Epithelial cell of proximal tubule (primary cell): Measurements from ENCODE around the gene PPP1R14C. TPM values are rescaled to one million over a fixed set of nuclear protein-coding genes. Genes with fewer than 3 reads are reported as not detected.

ENCODE experiments used
- DNase-seq: peaks from one replicate; pipeline ENCODE4 v3.0.0-alpha.2; 2011; ENCODE audit warnings: low read depth
- H3K4me3 ChIP-seq: 2 replicates; pipeline ENCODE4 v1.5.1; 2011; ENCODE audit warnings: low read depth, mild to moderate bottlenecking, low read length
- CTCF ChIP-seq: conservative IDR thresholded peaks from 2 replicates; pipeline ENCODE4 v1.5.1; 2012; ENCODE audit warnings: low read depth, mild to moderate bottlenecking, low read length
- total RNA-seq: library from RNA; depleted of rRNA; stranded (reverse); fragments of >200 nt; gene quantifications from 2 replicates; pipeline ENCODE4 v1.2.3, GENCODE V29; 2015

Gene PPP1R14C
- total RNA-seq, result 26.3 and 27.0 TPM in 2 replicates

- TF ChIP-seq CTCF, result no peak
- DNase-seq, result no peak
- peak within 1 kb of the TSS; percentile 89 for H3K4me3 ChIP-seq
These were observed at the start of gene PPP1R14C for GRCh38 chr6:150142670-150143515. PPP1R14C (plus strand) TSS chr6:150143044; CDS start chr6:150143193, 149 bp downstream.

GRCh38 chr6:150093397-150093796, 49.4 kb upstream of the PPP1R14C start:
- no peak for DNase-seq
- no peak for TF ChIP-seq CTCF
- no peak overlapping the region for H3K4me3 ChIP-seq

GRCh38 chr6:150098155-150098554, 44.7 kb upstream of the PPP1R14C start:
- TF ChIP-seq CTCF, result no peak
- DNase-seq, result no peak
- H3K4me3 ChIP-seq, result no peak overlapping the region

DNA sequence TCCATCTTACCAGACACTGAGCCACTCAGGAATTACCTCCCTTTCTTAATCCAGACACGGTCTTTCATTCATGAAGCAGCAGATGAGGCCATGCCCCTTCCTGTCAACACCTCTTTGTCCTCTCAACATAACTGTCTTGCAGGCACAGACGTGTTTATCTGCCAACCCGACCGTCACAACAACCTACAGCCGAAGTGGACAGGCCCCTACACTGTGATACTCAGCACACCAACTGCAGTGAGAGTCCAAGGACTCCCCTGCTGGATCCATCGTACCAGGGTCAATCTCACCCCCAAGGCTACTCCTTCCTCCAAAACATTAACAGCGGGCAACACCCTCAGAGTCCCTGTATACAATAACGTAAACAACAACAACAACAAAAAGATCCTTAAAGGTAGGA, 43.3 kb upstream of the PPP1R14C start:
- H3K4me3 ChIP-seq, result no peak overlapping the region
- TF ChIP-seq CTCF, result no peak
- DNase-seq, result no peak

DNA sequence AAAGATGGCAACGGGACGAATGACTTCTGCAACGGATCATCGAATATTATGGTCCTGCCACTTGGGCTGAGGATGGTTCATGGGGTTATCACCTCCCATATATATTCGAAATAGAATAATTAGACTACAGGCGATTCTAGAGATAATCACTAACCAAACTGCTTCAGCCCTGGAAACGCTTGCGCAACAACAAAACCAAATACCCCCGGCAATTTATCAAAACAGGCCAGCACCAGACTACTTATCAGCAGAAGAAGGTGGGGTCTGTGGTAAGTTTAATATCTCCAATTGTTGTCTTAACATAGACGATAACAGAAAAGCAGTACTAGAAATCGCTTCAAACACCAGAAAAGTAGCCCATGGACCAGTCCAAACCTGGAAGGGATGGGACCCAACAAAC, 42.9 kb upstream of the PPP1R14C start:
- TF ChIP-seq CTCF, result no peak
- H3K4me3 ChIP-seq, result no peak overlapping the region
- no peak for DNase-seq

- no peak overlapping the region for H3K4me3 ChIP-seq
- no peak for TF ChIP-seq CTCF
- DNase-seq, result no peak
These were observed 42.1 kb upstream of the PPP1R14C start for GRCh38 chr6:150100745-150101144.
